Measurements from ENCODE around the gene TAL1. TPM values are rescaled to one million over a fixed set of nuclear protein-coding genes. Genes with fewer than 3 reads are reported as not detected.

TAL1 gene
- total RNA-seq, 1 experiment from 2014 or later: not detected

GRCh38 chr1:47189844-47190508 lies 42.0 kb downstream of the TAL1 start, which contains the start of gene PDZK1IP1:
PDZK1IP1 (minus strand) TSS chr1:47190036; CDS start chr1:47189932, 104 bp downstream.
- no peak for DNase-seq (ENCODE audit: extremely low read depth, low read depth)

GRCh38 chr1:47188791-47189785 lies 42.9 kb downstream of the TAL1 start:
- DNase-seq (ENCODE audit: extremely low read depth, low read depth): no peak

GRCh38 chr1:47187926-47188250 lies 44.1 kb downstream of the TAL1 start:
- DNase-seq (ENCODE audit: extremely low read depth, low read depth): no peak

GRCh38 chr1:47187231-47187925 lies 44.6 kb downstream of the TAL1 start:
- no peak for DNase-seq (ENCODE audit: extremely low read depth, low read depth)

GRCh38 chr1:47186267-47187185 lies 45.5 kb downstream of the TAL1 start:
- DNase-seq (ENCODE audit: extremely low read depth, low read depth): no peak

- no peak for DNase-seq (ENCODE audit: extremely low read depth, low read depth)
Measured at GRCh38 chr1:47184822-47185677, 47.0 kb downstream of the TAL1 start.

GRCh38 chr1:47184090-47184821 lies 47.8 kb downstream of the TAL1 start:
- no peak for DNase-seq (ENCODE audit: extremely low read depth, low read depth)

GRCh38 chr1:47183308-47184089 lies 48.5 kb downstream of the TAL1 start:
- DNase-seq (ENCODE audit: extremely low read depth, low read depth): no peak

- DNase-seq (ENCODE audit: extremely low read depth, low read depth): no peak
Measured at GRCh38 chr1:47182676-47183235, 49.3 kb downstream of the TAL1 start.

GRCh38 chr1:47181955-47182675 lies 49.9 kb downstream of the TAL1 start:
- DNase-seq (ENCODE audit: extremely low read depth, low read depth): no peak

GRCh38 chr1:47181095-47181954 lies 50.7 kb downstream of the TAL1 start:
- DNase-seq (ENCODE audit: extremely low read depth, low read depth): no peak

GRCh38 chr1:47180603-47181094 lies 51.4 kb downstream of the TAL1 start:
- no peak for DNase-seq (ENCODE audit: extremely low read depth, low read depth)

GRCh38 chr1:47179988-47180563 lies 51.9 kb downstream of the TAL1 start:
- DNase-seq (ENCODE audit: extremely low read depth, low read depth): no peak

- peak; percentile 87 for DNase-seq (ENCODE audit: extremely low read depth, low read depth)
Measured at GRCh38 chr1:47179017-47179987, 52.7 kb downstream of the TAL1 start.
